GM18909 (cell line): Measurements from ENCODE around the gene MAPKAP1.
"Not testable (repeated sequence)": the region's sequence is repeated elsewhere in the genome, so short reads cannot be mapped to it uniquely, and the experiment has no call there.

ENCODE experiments used
- ATAC-seq: cut with Tn5 transposase; IDR thresholded peaks from one replicate; pipeline ENCODE4 v1.9.1; 2021; ENCODE audit warnings: mild to moderate bottlenecking; ENCODE audit not compliant: unreplicated experiment, poor library complexity

Gene MAPKAP1

GRCh38 chr9:125572461-125572860 is 134.5 kb downstream of the MAPKAP1 start:
- ATAC-seq: not testable (repeated sequence)

GRCh38 chr9:125571824-125572223 is 135.2 kb downstream of the MAPKAP1 start:
- ATAC-seq: not testable (repeated sequence)

GRCh38 chr9:125570246-125570645 is 136.8 kb downstream of the MAPKAP1 start:
- no peak for ATAC-seq

GRCh38 chr9:125568621-125569020 is 138.4 kb downstream of the MAPKAP1 start:
- ATAC-seq: no peak

GRCh38 chr9:125566051-125566450 is 141.0 kb downstream of the MAPKAP1 start:
- ATAC-seq: not testable (repeated sequence)

- ATAC-seq: no peak
These were observed 141.9 kb downstream of the MAPKAP1 start for GRCh38 chr9:125565126-125565525.

- ATAC-seq: no peak
These were observed 142.4 kb downstream of the MAPKAP1 start for GRCh38 chr9:125564631-125565030.

GRCh38 chr9:125561509-125562148 is 145.4 kb downstream of the MAPKAP1 start:
- ATAC-seq: no peak

- no peak for ATAC-seq
These were observed 147.1 kb downstream of the MAPKAP1 start for GRCh38 chr9:125559894-125560293.

GRCh38 chr9:125559194-125559593 is 147.8 kb downstream of the MAPKAP1 start:
- no peak for ATAC-seq

GRCh38 chr9:125558453-125559092 is 148.4 kb downstream of the MAPKAP1 start:
- ATAC-seq: no peak

GRCh38 chr9:125556046-125556721 is 150.8 kb downstream of the MAPKAP1 start:
- ATAC-seq: no peak

GRCh38 chr9:125554726-125555125 is 152.3 kb downstream of the MAPKAP1 start:
- no peak for ATAC-seq

GRCh38 chr9:125551781-125552180 is 155.2 kb downstream of the MAPKAP1 start:
- ATAC-seq: no peak

- no peak for ATAC-seq
These were observed 156.8 kb downstream of the MAPKAP1 start for GRCh38 chr9:125549891-125550885.

- ATAC-seq: no peak
These were observed 157.5 kb downstream of the MAPKAP1 start for GRCh38 chr9:125549465-125549871.

- ATAC-seq: no peak
These were observed 158.0 kb downstream of the MAPKAP1 start for GRCh38 chr9:125549039-125549438.

- no peak for ATAC-seq
These were observed 158.9 kb downstream of the MAPKAP1 start for GRCh38 chr9:125548141-125548540.

GRCh38 chr9:125547368-125547767 is 159.6 kb downstream of the MAPKAP1 start:
- ATAC-seq: no peak

- no peak for ATAC-seq
These were observed 161.2 kb downstream of the MAPKAP1 start for GRCh38 chr9:125545845-125546244.
